HG02973 (cell line): Measurements from ENCODE around the gene PLEKHO1.

Experiments used
- ATAC-seq: cut with Tn5 transposase; IDR thresholded peaks from one replicate; pipeline ENCODE4 v1.9.1; 2021; ENCODE audit warnings: moderate library complexity; ENCODE audit not compliant: unreplicated experiment

The PLEKHO1 gene

GRCh38 chr1:150150133-150151021 is 661 bp downstream of the PLEKHO1 start:
- ATAC-seq = no peak

- no peak for ATAC-seq
Measured at GRCh38 chr1:150151291-150152181, 1.8 kb downstream of the PLEKHO1 start.

- ATAC-seq = no peak
Measured at GRCh38 chr1:150152182-150152536, 2.4 kb downstream of the PLEKHO1 start.

GRCh38 chr1:150152772-150153456 is 3.2 kb downstream of the PLEKHO1 start:
- no peak for ATAC-seq

- ATAC-seq = no peak
Measured at GRCh38 chr1:150154143-150154542, 4.4 kb downstream of the PLEKHO1 start.

- ATAC-seq = no peak
Measured at GRCh38 chr1:150155413-150156071, 5.8 kb downstream of the PLEKHO1 start.

GRCh38 chr1:150156868-150157603 is 7.3 kb downstream of the PLEKHO1 start:
- no peak for ATAC-seq

- no peak for ATAC-seq
Measured at GRCh38 chr1:150159550-150159949, 9.8 kb downstream of the PLEKHO1 start.

GRCh38 chr1:150160964-150161621 is 11.4 kb downstream of the PLEKHO1 start:
- no peak for ATAC-seq

GRCh38 chr1:150161747-150162581 is 12.2 kb downstream of the PLEKHO1 start:
- ATAC-seq = no peak

GRCh38 chr1:150162582-150162861 is 12.8 kb downstream of the PLEKHO1 start:
- no peak for ATAC-seq

GRCh38 chr1:150162862-150163706 is 13.4 kb downstream of the PLEKHO1 start:
- peak; percentile 32 for ATAC-seq

GRCh38 chr1:150164224-150164623 is 14.5 kb downstream of the PLEKHO1 start:
- ATAC-seq = no peak

- ATAC-seq = no peak
Measured at GRCh38 chr1:150164779-150165178, 15.1 kb downstream of the PLEKHO1 start.

GRCh38 chr1:150165622-150166612 is 16.2 kb downstream of the PLEKHO1 start:
- ATAC-seq = no peak

- no peak for ATAC-seq
Measured at GRCh38 chr1:150168960-150169601, 19.4 kb downstream of the PLEKHO1 start.
